H1 (cell line): Measurements from ENCODE around the gene OSBPL9. TPM values are rescaled to one million over a fixed set of nuclear protein-coding genes. Genes with fewer than 3 reads are reported as not detected.

Source experiments
- CTCF ChIA-PET: fragments of 300-600 bp; sonication (Branson Sonifier 250); formaldehyde crosslinking; loops from one replicate; lab custom pipeline; 2021; ENCODE audit not compliant: partially characterized antibody; lab: Charles Lee
- POLR2A ChIA-PET: fragments of 300-600 bp; sonication (Branson Sonifier 250); formaldehyde crosslinking; loops from one replicate; lab custom pipeline; 2021; ENCODE audit warnings: inconsistent platforms; ENCODE audit not compliant: partially characterized antibody; lab: Charles Lee
- DNase-seq, 2 experiments: peaks; one replicate each; pipeline versions ENCODE4 v3.0.0 to v3.0.0-alpha.2; 2010 to 2022; ENCODE audit warnings: low spot score in 2 of 2, low read depth in 1 of 2, mixed read lengths in 1 of 2
- FAIRE-seq: peaks from 2 replicates; lab custom pipeline; 2011; peaks lifted over from hg19 to GRCh38; lab: Jason Lieb, UNC
- H2AFZ ChIP-seq: 2 replicates; pipeline ENCODE4 v1.8.1; 2012; ENCODE audit warnings: low read length, inconsistent platforms
- H2AK5ac ChIP-seq: 2 replicates; pipeline ENCODE4 v1.6.1; 2013; ENCODE audit warnings: low read depth, low read length
- H2BK120ac ChIP-seq: replicated peaks from 2 replicates; pipeline ENCODE3; 2013; ENCODE audit warnings: low read depth, low read length, inconsistent platforms
- H2BK12ac ChIP-seq: 2 replicates; pipeline ENCODE4 v1.6.1; 2013; ENCODE audit warnings: low read depth, low read length
- H2BK15ac ChIP-seq: 2 replicates; pipeline ENCODE4 v1.6.1; 2013; ENCODE audit warnings: low read length
- H2BK20ac ChIP-seq: 2 replicates; pipeline ENCODE4 v1.6.1; 2013; ENCODE audit warnings: low read length
- H2BK5ac ChIP-seq: 2 replicates; pipeline ENCODE4 v1.6.1; 2013; ENCODE audit warnings: low read depth, low read length
- H3K14ac ChIP-seq: 2 replicates; pipeline ENCODE4 v1.6.1; 2013; ENCODE audit warnings: inconsistent platforms; ENCODE audit not compliant: insufficient read length
- H3K18ac ChIP-seq: 2 replicates; pipeline ENCODE4 v1.6.1; 2013; ENCODE audit warnings: low read length; ENCODE audit errors: extremely low read depth
- H3K23ac ChIP-seq: 2 replicates; pipeline ENCODE4 v1.6.1; 2013; ENCODE audit warnings: inconsistent platforms; ENCODE audit not compliant: insufficient read length
- H3K23me2 ChIP-seq: 2 replicates; pipeline ENCODE4 v1.6.1; 2013; ENCODE audit warnings: low read depth, low read length
- H3K27ac ChIP-seq: 2 replicates; pipeline ENCODE4 v1.6.1; 2011; ENCODE audit warnings: low read depth, low read length, inconsistent platforms
- H3K27me3 ChIP-seq, 4 experiments: replicated peaks in 1 of 4; 1 replicate in 1 of 4; 2 replicates in 3 of 4; pipeline versions ENCODE4 v1.6.1 to v1.8.1; 2011 to 2013; ENCODE audit warnings: low read length in 3 of 4, mild to moderate bottlenecking in 3 of 4, inconsistent platforms in 2 of 4, mixed read lengths in 2 of 4, moderate library complexity in 1 of 4; ENCODE audit not compliant: control insufficient read depth in 3 of 4, insufficient read depth in 3 of 4; ENCODE audit errors: extremely low read depth in 1 of 4
- H3K36me3 ChIP-seq, 4 experiments: 2 replicates each; pipeline versions ENCODE4 v1.6.1 to v1.8.1; 2011 to 2013; ENCODE audit warnings: mild to moderate bottlenecking in 4 of 4, low read length in 3 of 4, moderate library complexity in 2 of 4, control low read depth in 1 of 4, inconsistent platforms in 1 of 4; ENCODE audit not compliant: insufficient read depth in 4 of 4, control insufficient read depth in 2 of 4
- H3K4ac ChIP-seq: replicated peaks from 2 replicates; pipeline ENCODE3; 2013; ENCODE audit warnings: low read length, low read depth, mixed read lengths, inconsistent platforms; ENCODE audit not compliant: insufficient read length
- H3K4me1 ChIP-seq, 4 experiments: replicated peaks in 1 of 4; 1 replicate in 1 of 4; 2 replicates in 3 of 4; pipeline versions ENCODE4 v1.6.1 to v1.8.1; 2011 to 2013; ENCODE audit warnings: low read length in 3 of 4, inconsistent platforms in 2 of 4, mixed read lengths in 1 of 4; ENCODE audit not compliant: insufficient read depth in 4 of 4, control insufficient read depth in 3 of 4
- H3K4me2 ChIP-seq, 2 experiments: 2 replicates each; pipeline versions ENCODE4 v1.6.1 to v1.8.1; 2011 to 2013; ENCODE audit warnings: low read depth in 2 of 2, low read length in 2 of 2, control low read depth in 1 of 2, inconsistent platforms in 1 of 2, mild to moderate bottlenecking in 1 of 2; ENCODE audit not compliant: insufficient read depth in 1 of 2
- H3K4me3 ChIP-seq, 4 experiments: fragments of 200-600, 300-600 bp in 1 of 4; sonication (generic), shearing (Covaris generic), sonication (Bioruptor Twin) in 1 of 4; 2 replicates each; pipeline versions ENCODE4 v1.5.1 to v1.8.1; 2011 to 2016; ENCODE audit warnings: low read length in 4 of 4, low read depth in 3 of 4, control low read depth in 2 of 4, inconsistent platforms in 2 of 4, mild to moderate bottlenecking in 2 of 4, mixed read lengths in 1 of 4, moderate library complexity in 1 of 4; ENCODE audit not compliant: insufficient read depth in 2 of 4; ENCODE audit errors: extremely low read depth in 1 of 4
- H3K56ac ChIP-seq: replicated peaks from 2 replicates; pipeline ENCODE3; 2013; ENCODE audit warnings: low read depth, mild to moderate bottlenecking, mixed read lengths, low read length, inconsistent platforms; ENCODE audit not compliant: insufficient read length
- H3K79me1 ChIP-seq: 2 replicates; pipeline ENCODE4 v1.6.1; 2013; ENCODE audit warnings: low read depth, low read length, control low read depth
- H3K79me2 ChIP-seq, 2 experiments: 2 replicates each; pipeline versions ENCODE4 v1.6.1 to v1.8.1; 2012 to 2013; ENCODE audit warnings: low read length in 2 of 2, mild to moderate bottlenecking in 2 of 2, inconsistent platforms in 1 of 2; ENCODE audit not compliant: insufficient read depth in 2 of 2, control insufficient read depth in 1 of 2
- H3K9ac ChIP-seq, 4 experiments: replicated peaks in 1 of 4; 1 replicate in 1 of 4; 2 replicates in 3 of 4; pipeline versions ENCODE4 v1.6.1 to v1.8.1; 2011 to 2013; ENCODE audit warnings: low read depth in 3 of 4, low read length in 3 of 4, control low read depth in 2 of 4, mild to moderate bottlenecking in 2 of 4, moderate library complexity in 2 of 4, inconsistent platforms in 1 of 4; ENCODE audit errors: extremely low read depth in 1 of 4
- H3K9me3 ChIP-seq, 2 experiments: 2 replicates each; pipeline versions ENCODE4 v1.6.1 to v1.8.1; 2012 to 2013; ENCODE audit warnings: mild to moderate bottlenecking in 2 of 2, moderate library complexity in 2 of 2, control low read depth in 1 of 2, inconsistent platforms in 1 of 2, low read depth in 1 of 2, low read length in 1 of 2, mixed read lengths in 1 of 2; ENCODE audit not compliant: insufficient read depth in 2 of 2
- H4K20me1 ChIP-seq, 2 experiments: replicated peaks in 1 of 2; 2 replicates each; pipeline versions ENCODE3 to v1.8.1; 2011 to 2013; ENCODE audit warnings: inconsistent platforms in 2 of 2, low read length in 2 of 2, mild to moderate bottlenecking in 1 of 2; ENCODE audit not compliant: insufficient read depth in 2 of 2, control insufficient read depth in 1 of 2
- H4K5ac ChIP-seq: 2 replicates; pipeline ENCODE4 v1.6.1; 2013; ENCODE audit warnings: low read length, low read depth, mixed read lengths, inconsistent platforms; ENCODE audit not compliant: insufficient read length
- H4K8ac ChIP-seq: 2 replicates; pipeline ENCODE4 v1.8.0; 2013; ENCODE audit warnings: mild to moderate bottlenecking, moderate library complexity, low read length, inconsistent platforms; ENCODE audit not compliant: insufficient read depth; ENCODE audit errors: extremely low read depth
- H4K91ac ChIP-seq: replicated peaks from 2 replicates; pipeline ENCODE3; 2013; ENCODE audit warnings: low read length, mixed read lengths, inconsistent platforms; ENCODE audit not compliant: insufficient read length
- BCL11A ChIP-seq, 2 experiments: IDR thresholded peaks; one replicate each; pipeline ENCODE4 v1.6.1; 2011; ENCODE audit warnings: low read depth in 2 of 2, low read length in 2 of 2, mild to moderate bottlenecking in 2 of 2
- BRCA1 ChIP-seq: IDR thresholded peaks from 2 replicates; pipeline ENCODE4 v1.6.1; 2012; ENCODE audit warnings: low read depth, low read length, improper control_type of control experiment
- CBX5 ChIP-seq: fragments of 300-800, 300-1000 bp; sonication (generic); IDR thresholded peaks from 2 replicates; pipeline ENCODE4 v1.7.1; 2016; ENCODE audit warnings: antibody characterized with exemption, low read length, low read depth
- CHD1 ChIP-seq: IDR thresholded peaks from 2 replicates; pipeline ENCODE4 v1.6.1; 2012; ENCODE audit warnings: low read depth, low read length, improper control_type of control experiment
- CTCF ChIP-seq, 3 experiments: IDR thresholded peaks; 1 replicate in 2 of 3; 2 replicates in 1 of 3; pipeline versions ENCODE4 v1.5.1 to v1.6.1; 2011; ENCODE audit warnings: low read length in 3 of 3, mild to moderate bottlenecking in 3 of 3, inconsistent platforms in 2 of 3, low read depth in 1 of 3, moderate library complexity in 1 of 3; ENCODE audit not compliant: insufficient read depth in 1 of 3; ENCODE audit errors: control extremely low read depth in 1 of 3
- EZH2 ChIP-seq: fragments of 200-600 bp; sonication (generic); IDR thresholded peaks from 2 replicates; pipeline ENCODE4 v1.7.1; 2012; ENCODE audit warnings: low read depth, mild to moderate bottlenecking, moderate library complexity, low read length, inconsistent platforms; ENCODE audit not compliant: severe bottlenecking
- JUN ChIP-seq: IDR thresholded peaks from 2 replicates; pipeline ENCODE4 v1.6.1; 2011; ENCODE audit warnings: low read depth, mild to moderate bottlenecking, improper control_type of control experiment, low read length
- JUND ChIP-seq: IDR thresholded peaks from 2 replicates; pipeline ENCODE4 v1.6.1; 2011; ENCODE audit warnings: mild to moderate bottlenecking, improper control_type of control experiment, low read length
- KDM1A ChIP-seq: fragments of 200-600, 300-600 bp; sonication (generic); IDR thresholded peaks from 2 replicates; pipeline ENCODE4 v1.7.1; 2016; ENCODE audit warnings: mild to moderate bottlenecking, low read length, borderline replicate concordance
- NRF1 ChIP-seq: IDR thresholded peaks from 2 replicates; pipeline ENCODE4 v1.6.1; 2011; ENCODE audit warnings: mild to moderate bottlenecking, low read depth, low read length, improper control_type of control experiment
- POU5F1 ChIP-seq: IDR thresholded peaks from 2 replicates; pipeline ENCODE4 v1.6.1; 2011; ENCODE audit warnings: low read depth, mild to moderate bottlenecking, low read length, moderate library complexity
- SAP30 ChIP-seq: fragments of 300-600 bp; sonication (generic); IDR thresholded peaks from 2 replicates; pipeline ENCODE4 v1.7.1; 2012; ENCODE audit warnings: low read length, moderate library complexity, mild to moderate bottlenecking, inconsistent platforms; ENCODE audit not compliant: insufficient read depth, insufficient replicate concordance
- WGBS, 2 experiments: shearing (Covaris generic) in 1 of 2; methylation state at CpG; one replicate each; pipeline versions ENCODE4 v1.1.6 to v1.1.7; 2013 to 2015; ENCODE audit warnings: low lambda C conversion rate in 2 of 2, mixed read lengths in 2 of 2, inconsistent platforms in 1 of 2, low coverage in 1 of 2, missing lambda C conversion rate in 1 of 2; ENCODE audit not compliant: insufficient replicate concordance in 2 of 2, insufficient coverage in 1 of 2, insufficient read length in 1 of 2; ENCODE audit errors: extremely low coverage in 1 of 2, missing lambda C conversion rate in 1 of 2; 5-methylcytosine and 5-hydroxymethylcytosine counted together
- polyA plus RNA-seq, 7 experiments: library from polyadenylated mRNA; depleted of rRNA in 3 of 7; stranded (reverse) in 5 of 7; unstranded in 2 of 7; fragments of >200 nt in 5 of 7; fragments of 200-250 nt in 2 of 7; gene quantifications; 1 replicate in 5 of 7; 2 replicates in 1 of 7; 4 replicates in 1 of 7; pipeline versions ENCODE4 v1.2.1 to v1.2.3, GENCODE V29; 2011 to 2013; ENCODE audit warnings: missing spikeins in 2 of 7, mixed read lengths in 2 of 7
- total RNA-seq: library from RNA; stranded (reverse); fragmentation: NEBNext Ultra II Directional; extraction: Animal tissue kit (Norgen Biotek cat#: 25700); gene quantifications from 2 replicates; pipeline ENCODE4 v1.2.1, GENCODE V29; 2021

Gene OSBPL9
- total and polyA plus RNA-seq, 2 of the 8 experiments (the other 6 are each of a cell fraction or from before 2014, with no cell fraction given), result 58.2 to 71.6 TPM

DNA sequence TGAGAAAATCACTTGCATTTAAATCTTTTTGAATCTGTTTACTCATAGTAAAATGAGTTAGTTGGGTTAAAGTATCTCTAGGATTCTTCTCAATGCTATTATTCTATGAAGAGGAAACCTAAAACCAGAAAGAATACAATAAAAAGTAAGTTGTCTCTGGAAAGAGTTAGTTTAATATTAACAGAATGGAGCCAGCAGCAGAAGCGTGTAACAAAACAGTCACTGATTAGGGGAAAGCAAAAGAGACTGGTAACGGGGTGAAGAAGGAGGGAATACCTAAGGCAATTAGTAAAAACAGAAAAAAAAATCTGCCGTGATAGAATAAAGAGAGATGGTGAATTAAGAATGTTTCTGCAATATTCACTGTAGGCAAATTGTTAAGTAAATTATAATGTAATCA lies 201.6 kb downstream of the OSBPL9 start:
- no peak overlapping the region for H3K14ac ChIP-seq
- TF ChIP-seq EZH2 (no peak), NRF1 (no peak), KDM1A (no peak), BRCA1 (no peak), CHD1 (no peak), JUN (no peak), BCL11A (IDR thresholded peaks at IDR 0.05; ENCODE audit: low read depth in 2 of 2, low read length in 2 of 2) (no peak), POU5F1 (no peak), SAP30 (no peak), JUND (no peak), CTCF (IDR thresholded peaks at IDR 0.05; ENCODE audit: control extremely low read depth in 1 of 3, insufficient read depth in 1 of 3, low read depth in 1 of 3, low read length in 3 of 3) (no peak), CBX5 (no peak)

More for the DNA sequence above, 201.6 kb downstream of the OSBPL9 start:
- no peaks in the 10 kb centered on the region for H3K79me2 ChIP-seq
- H3K79me1 ChIP-seq, result no peaks in the 10 kb centered on the region
- no peak overlapping the region for H3K27ac ChIP-seq
- no peaks in the 10 kb centered on the region for H4K20me1 ChIP-seq
- H3K56ac ChIP-seq, result no peak overlapping the region
- ChIA-PET POLR2A (no interaction called here), CTCF (no interaction called here)
- H2BK120ac ChIP-seq, result no peak overlapping the region
- no peak overlapping the region for H3K23ac ChIP-seq
- H4K8ac ChIP-seq, result no peak overlapping the region
- H3K23me2 ChIP-seq, result no peaks in the 10 kb centered on the region
- H3K4me2 ChIP-seq, result no peak overlapping the region
- H3K4me3 ChIP-seq, result no peak overlapping the region
- FAIRE-seq (no peak), DNase-seq (no peak)
- no peak overlapping the region for H4K5ac ChIP-seq
- no peak overlapping the region for H3K4ac ChIP-seq
- H2BK5ac ChIP-seq, result no peak overlapping the region
- H3K9ac ChIP-seq, result no peak overlapping the region
- no peaks in the 10 kb centered on the region for H3K4me1 ChIP-seq
- 92% methylated on average over 3 of the region's 3 CpGs; no CpG with 5 or more reads in 1 of the 2 experiments for WGBS, 2 experiments
- H4K91ac ChIP-seq, result no peak overlapping the region
- no peak overlapping the region for H2BK12ac ChIP-seq
- no peak overlapping the region for H2AK5ac ChIP-seq
- peaks cover 0 to 60% (median 9%) of the 10 kb centered on the region in 4 experiments; a peak in 6 of 8 replicates for H3K36me3 ChIP-seq
- no peaks in the 10 kb centered on the region for H3K27me3 ChIP-seq
- no peak overlapping the region for H2AFZ ChIP-seq
- H2BK20ac ChIP-seq, result no peak overlapping the region
- H3K9me3 ChIP-seq, result no peaks in the 10 kb centered on the region
- no peak overlapping the region for H3K18ac ChIP-seq
- no peak overlapping the region for H2BK15ac ChIP-seq
